OCI-LY7 (cell line): ENCODE measurements around the gene BTBD9.

Experiments used
- CTCF ChIP-seq: fragments of 200-600 bp; sonication (generic); conservative IDR thresholded peaks from 2 replicates; pipeline ENCODE4 v1.5.1; 2014; ENCODE audit warnings: mild to moderate bottlenecking, antibody characterized with exemption, low read length, moderate library complexity, mixed read lengths
- EZH2phosphoT487 ChIP-seq: fragments of 200-600 bp; sonication (generic); IDR thresholded peaks from 2 replicates; pipeline ENCODE4 v1.6.1; 2018; ENCODE audit warnings: low read depth, borderline replicate concordance, mild to moderate bottlenecking, mixed run types, antibody characterized with exemption, low read length, moderate library complexity, mixed read lengths

- no peak for TF ChIP-seq CTCF
- TF ChIP-seq EZH2phosphoT487: no peak
These were observed 473.1 kb downstream of the BTBD9 start for GRCh38 chr6:38166411-38167240.
